DMS153 treated with DMSO at 0.1 percent for 48 hours (cell line): Measurements from ENCODE around the gene STAB2.
"Not testable (repeated sequence)": the region's sequence is repeated elsewhere in the genome, so short reads cannot be mapped to it uniquely, and the experiment has no call there.

Source experiments
- DNase-seq: peaks from one replicate; lab custom pipeline; 2025; ENCODE audit not compliant: unreplicated experiment; lab: John Stamatoyannopoulos, UW

The STAB2 gene

DNA sequence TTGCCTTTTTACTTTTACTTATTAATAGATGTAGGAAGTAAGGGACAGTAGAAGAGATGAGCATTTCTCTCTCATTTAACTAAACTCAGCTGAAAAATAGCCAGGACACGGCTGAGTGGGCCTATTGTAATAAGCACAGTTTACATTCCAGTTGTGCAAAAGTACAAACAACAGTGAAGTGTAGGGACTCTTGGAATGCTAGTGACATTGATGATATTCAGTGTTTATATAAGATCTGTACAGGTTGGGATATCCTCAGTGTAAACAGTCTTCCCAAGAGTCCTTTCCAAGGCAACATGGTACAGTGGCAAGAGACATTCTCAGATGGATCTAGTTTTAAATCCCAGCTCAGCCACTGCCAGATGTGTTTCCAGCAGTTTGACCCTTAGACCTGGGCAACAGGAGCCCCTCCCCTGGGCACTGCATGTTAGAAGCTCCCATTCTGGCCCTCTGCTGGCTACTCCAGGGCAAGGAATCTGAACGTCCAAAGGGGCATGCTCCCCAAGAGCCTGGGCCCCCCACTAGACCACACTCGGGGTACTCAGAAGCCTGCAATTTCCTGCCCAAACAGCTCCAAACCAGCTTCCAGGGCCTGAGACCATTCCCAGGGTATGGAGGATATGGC lies 55.3 kb downstream of the STAB2 start:
- DNase-seq: no peak

DNA sequence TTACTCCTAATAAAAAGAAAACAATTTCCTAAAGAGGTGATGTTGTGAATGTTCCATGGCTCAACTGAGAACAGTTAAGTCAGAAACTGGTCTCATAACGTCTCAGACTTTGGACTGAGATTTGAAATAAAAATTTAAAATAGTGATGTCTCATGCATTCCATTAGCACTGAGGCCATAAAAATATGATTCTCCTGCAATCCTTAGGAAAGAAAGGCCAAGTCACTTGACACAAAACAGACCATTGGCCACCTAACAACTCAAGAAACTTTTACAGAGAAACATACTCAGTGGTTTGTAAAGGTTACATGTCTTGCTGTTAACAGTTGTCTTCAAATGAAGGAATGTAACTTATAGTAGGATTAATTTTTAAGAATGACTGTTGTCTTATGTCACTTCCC lies 58.1 kb downstream of the STAB2 start:
- DNase-seq: no peak

DNA sequence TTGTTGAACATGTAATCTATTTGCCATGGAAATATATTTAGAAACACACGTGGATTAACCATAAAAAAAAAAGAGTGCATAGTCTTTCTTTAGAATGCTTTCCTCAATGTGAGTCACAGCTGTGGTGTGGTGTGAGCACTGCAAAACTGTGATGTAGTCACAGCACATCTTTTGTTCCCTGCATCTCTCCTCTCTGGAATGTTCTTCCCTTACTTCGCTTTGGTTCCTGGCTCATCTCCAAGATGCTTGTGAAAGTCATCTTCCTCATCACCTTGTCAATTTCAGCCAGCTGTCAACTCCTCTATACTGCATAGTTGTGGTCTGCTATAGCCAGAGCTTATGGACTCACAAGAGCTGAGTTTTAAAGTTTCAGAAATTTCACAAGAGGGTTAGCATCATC lies 60.2 kb downstream of the STAB2 start:
- DNase-seq: no peak

DNA sequence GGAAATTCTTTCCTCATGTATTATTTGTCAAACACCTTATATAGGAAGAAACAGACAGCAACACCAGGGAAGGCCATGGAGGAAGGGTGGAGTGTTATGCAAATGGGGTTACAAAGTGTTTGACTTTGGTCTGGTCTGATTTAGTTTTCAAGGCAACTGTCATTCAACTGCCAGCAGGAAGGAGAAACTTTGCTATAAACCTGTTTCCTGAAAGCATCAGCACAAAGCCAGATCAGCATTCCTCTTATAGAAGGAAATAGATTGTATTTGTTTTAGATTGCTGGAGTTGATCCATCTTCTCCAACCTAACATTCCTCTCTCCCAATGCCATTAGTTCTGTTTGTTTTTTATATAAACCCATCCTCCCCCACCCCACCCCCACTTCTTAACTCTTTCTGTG lies 65.7 kb downstream of the STAB2 start:
- DNase-seq: peak; percentile 44

DNA sequence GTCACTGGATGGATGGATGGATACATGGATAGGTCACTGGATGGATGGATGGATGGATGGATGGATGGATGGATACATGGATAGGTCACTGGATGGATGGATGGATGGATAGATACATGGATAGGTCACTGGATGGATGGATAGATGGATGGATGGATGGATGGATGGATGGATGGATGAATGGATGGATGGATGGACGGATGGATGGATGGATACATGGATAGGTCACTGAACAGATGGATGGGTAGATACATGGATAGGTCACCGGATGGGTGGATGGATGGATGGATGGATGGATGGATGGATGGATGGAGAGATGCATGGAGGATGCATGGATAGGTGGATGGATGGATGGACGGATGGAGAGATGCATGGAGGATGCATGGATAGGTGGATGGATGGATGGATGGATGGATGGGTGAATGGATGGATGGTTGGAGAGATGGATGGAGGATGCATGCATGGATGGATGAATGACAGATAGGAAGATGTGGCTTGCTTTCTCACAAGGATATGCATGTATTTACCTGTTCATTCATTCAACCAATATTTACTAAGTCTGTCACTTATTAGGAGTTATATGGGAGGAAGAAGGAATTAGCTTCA lies 66.6 kb downstream of the STAB2 start:
- not testable (repeated sequence) for DNase-seq

DNA sequence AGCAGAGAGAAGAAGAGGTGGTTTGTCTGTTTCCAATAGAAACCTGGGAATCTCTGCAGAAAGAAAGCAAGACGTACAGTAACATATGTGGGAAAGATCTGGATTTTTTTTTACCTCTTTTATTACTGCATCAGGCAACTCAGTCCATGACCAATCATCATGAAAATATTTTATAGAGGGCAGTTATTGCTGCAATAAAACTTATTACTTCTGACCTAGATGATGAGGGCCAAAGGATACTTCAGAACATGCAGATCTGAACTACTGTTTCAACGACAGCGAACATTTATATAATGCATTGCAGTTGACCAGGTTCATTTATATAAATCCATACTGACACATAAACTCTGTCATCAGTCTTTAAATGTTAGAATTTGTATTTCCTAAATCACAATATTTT lies 67.7 kb downstream of the STAB2 start:
- DNase-seq: no peak

DNA sequence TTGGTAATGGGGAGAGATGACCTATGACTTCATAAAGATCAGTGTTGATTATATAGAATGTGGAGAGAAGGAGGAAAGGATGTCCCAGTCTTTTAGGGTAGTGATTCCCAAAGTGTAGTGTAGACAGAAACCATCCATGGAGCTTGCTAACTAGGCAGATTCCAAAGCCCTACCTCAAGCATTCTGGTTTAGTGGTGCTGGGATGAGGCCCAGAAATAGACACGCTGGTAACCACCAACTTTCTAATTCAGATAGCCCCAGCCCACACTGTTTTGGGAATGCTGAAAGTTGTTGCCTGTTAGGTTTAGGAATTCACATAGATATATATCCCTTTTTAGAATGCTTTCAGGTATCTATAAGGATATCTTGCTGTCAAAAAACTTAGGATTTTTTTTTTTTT lies 69.2 kb downstream of the STAB2 start:
- no peak for DNase-seq

DNA sequence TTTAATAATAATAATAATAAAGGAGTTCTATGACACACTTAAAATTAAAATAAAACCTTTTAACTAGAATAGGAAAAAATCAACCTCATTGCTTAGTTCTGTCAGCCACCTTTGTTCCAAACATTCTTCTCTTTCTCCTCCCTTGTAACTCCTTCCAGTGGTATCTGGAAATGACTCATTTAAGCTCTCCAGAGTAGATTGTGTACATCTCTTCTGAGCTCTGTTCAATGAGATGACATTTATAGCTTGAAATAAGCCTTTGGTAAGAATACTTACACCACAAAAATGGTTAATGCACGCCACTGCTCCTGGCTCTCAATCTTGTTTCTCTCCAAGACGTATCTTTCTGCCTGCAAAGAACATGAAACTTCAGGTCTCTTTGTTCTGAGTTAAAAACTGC lies 70.3 kb downstream of the STAB2 start:
- DNase-seq: no peak

DNA sequence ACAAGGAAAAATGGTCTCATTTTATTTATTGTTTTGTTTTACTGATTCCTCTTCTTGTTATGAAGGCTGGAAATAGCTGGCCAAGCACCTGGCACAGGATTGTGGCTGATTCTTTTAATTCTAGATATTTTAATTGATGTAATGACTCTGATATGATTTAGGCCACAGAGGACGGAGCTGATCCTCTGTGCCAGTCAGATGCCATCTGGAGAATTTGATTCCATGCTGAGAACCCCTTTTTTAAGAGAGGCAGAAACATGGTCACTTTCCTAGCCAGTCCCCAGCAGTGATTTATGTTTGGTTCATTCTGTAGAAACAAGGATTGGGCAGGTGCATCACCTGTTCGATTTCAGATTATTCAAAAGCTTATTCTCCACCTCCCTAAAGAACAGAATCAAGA lies 77.6 kb downstream of the STAB2 start:
- no peak for DNase-seq

DNA sequence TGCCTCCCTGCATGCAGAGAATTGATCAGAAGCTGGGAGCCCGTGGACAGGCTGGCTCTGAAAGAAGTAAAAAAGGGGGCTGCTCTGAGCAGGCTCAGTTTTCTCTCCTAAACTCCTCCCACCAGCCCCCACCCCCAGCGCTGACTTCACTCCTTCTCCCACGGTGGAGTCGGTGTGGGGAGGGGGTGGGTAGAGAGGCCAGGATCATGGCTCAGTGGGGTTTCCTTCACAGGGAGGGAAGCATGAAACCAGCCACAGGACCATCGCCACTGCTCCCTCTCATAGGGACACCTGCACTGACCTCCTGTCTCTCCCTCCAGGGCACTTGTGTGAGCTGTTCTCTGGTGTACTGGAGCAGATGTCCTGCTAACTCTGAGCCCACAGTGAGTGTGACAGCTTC lies 78.9 kb downstream of the STAB2 start:
- no peak for DNase-seq

DNA sequence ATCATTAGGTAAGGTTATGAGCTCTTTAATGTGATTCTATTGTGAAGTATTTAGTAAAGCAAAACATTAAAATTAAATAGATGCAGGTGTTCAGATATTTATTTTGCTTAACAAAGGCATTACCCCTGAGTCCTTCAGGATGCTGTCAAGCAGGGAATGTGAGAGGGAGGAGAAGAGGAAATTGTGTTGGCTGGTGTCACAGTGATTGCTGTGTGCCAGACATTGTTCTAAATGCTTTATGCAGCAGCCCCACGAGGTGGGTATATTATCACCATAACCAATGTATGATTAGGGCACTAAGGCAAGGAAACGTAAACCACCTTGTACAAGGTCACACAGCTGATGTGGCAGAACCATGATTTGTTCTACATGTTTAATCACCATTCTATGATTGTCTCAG lies 80.1 kb downstream of the STAB2 start:
- DNase-seq: peak; percentile 62

DNA sequence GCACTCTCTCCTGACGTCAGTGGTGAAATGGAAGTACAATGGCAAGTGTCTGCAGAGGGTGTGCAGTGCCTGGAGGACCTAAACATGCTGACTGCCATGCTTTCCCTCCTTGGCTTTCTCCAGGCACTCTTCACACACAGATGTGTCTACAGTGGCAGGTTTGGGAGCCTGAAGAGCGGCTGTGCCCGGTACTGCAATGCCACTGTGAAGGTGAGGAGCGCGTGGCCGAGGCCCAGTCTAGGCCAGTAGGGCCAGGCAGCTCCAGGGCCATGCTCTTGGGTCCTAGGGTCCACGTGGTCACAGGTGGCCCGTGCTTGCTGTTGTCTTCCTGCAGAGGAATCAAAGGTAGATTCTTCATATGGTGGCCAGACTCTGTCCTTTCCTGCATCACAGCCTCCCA lies 81.4 kb downstream of the STAB2 start:
- DNase-seq: no peak

DNA sequence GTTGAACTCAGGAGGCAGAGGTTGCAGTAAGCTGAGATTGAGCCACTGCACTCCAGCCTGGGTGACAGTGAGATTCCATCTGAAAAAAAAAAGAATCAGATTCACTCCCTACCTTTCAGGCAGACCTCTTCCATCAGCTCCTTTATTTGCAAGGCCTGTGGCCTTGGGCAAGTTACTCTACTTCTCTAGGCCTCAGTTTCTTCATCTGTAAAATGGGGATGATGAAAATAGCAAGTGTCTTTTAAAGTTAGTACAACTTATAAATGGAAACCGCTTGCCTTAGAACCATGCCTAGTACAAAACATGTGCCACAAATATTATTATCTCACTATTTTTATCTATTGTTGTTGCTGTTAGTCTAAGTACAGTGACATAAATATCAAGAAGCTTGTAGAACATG lies 84.3 kb downstream of the STAB2 start:
- no peak for DNase-seq

DNA sequence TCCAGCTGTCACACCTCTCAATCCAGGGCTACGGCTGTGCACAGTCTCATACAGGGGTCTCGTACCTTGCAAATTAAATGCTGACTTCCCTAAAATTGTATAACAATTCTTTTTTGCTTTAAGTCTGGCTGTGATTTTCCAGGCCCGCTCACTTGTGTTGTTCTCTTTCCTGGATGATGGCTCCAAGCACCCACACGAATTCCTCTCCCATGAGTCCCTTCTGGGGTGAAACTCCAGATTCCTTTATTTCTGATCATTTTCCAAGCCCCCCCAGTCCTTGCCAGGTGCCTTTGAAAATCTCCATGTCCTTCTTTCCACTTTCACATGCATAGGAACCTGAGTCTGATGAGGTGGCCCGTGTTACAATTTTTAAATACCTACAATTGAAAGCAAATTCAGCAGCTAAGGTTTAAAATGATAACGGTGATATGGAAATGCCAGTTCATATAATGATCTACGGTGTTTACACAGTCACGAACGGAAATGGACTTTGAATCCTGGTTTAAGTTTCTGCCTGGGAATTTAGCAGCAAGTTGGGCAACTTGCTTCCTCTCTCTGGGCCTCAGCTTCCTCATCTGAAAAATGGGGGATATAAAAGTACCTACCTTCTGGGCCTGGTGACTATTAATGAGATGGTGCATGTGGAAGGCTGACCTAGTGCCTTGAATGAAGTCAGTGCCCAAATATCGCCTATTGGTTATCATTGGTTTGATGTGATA lies 85.5 kb downstream of the STAB2 start:
- no peak for DNase-seq

DNA sequence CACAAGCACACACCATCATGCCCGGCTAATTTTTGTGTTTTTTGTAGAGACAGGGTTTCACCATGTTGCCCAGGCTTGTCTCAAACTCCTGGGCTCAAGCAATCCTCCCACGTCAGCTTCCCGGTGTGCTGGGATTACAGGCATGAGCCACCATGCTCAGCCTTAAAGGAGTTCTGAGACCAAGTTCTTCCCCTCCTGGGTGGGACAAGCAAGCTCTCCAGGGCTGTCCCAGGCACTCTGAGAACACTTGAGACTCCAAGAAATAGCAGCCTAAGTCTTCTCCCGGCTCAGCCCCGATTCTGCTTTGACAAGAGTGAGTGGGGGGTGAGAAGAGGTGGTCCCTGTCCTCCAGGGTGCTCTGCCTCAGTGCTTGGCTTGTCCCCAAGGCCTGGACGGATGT lies 86.4 kb downstream of the STAB2 start:
- DNase-seq: no peak

DNA sequence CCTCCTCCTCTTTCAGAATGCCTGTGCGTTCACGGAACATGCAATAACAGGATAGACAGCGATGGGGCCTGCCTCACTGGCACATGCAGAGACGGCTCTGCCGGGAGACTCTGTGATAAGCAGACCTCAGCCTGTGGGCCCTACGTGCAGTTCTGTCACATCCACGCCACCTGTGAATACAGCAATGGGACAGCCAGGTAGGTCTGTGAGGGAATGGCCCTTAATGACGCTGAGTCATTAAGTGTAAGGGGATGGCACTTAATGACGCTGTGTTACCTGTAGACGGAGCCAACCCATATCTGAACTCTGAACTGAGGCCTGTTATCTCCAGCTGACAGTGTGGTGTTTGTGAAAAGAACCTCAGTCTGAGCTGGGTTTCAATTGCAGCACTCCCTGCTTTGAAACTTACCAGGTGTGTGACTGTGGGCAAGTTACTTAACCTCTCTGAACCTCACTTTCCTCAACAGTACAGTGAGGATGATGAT lies 86.9 kb downstream of the STAB2 start:
- DNase-seq: no peak

DNA sequence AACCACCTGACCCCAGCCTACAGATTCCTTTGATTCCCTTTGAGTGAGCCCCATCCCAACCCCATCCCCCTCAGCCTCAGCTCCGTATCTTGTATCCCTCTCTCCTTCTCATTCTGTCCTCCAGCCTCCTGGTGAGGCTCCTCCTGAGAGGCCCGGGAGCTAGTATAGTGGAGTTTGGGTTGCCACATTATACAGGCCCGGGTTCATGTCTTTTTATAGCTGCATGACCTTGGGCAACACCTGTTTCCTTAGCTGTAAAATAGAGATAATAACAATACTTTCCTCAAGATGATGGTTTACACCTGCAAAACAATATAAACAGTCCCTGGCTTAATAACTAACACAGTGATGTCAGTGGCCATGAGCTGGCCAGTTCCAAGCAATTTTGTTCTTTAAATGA lies 89.8 kb downstream of the STAB2 start:
- DNase-seq: no peak

DNA sequence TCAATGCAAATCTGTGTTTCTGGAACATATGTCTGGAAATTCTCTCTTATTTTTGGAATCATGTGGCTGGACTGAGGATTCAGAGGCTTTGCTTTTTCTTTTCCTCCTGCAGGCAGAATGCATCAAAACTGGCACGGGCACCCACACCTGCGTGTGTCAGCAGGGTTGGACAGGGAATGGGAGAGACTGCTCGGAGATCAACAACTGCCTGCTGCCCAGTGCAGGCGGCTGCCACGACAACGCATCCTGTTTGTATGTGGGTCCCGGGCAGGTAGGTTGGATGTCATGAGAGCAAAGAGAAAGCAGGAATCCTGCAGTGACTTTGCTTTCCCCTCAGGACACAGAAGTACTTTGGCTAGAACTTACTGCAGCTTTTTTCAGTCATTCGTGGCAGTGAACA lies 90.3 kb downstream of the STAB2 start:
- DNase-seq: peak; percentile 82

DNA sequence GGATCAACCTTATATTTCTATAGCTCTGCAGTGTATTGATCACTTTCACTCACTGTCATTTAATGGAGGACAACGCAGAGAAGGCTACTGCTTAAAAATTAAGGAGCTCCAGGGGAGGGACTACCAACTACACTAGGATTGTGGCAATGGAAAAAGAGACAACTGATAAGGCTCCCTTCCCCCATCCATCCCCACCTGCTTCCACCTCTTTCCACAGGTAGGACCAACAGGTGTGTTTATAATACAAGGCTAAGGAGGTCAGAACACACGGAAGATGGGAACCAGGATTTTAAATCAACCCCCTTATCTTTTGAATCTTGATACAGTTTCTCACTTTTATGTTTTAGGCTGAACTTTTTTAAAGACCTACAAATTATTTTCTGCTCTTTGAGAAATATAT lies 90.8 kb downstream of the STAB2 start:
- DNase-seq: peak; percentile 36

DNA sequence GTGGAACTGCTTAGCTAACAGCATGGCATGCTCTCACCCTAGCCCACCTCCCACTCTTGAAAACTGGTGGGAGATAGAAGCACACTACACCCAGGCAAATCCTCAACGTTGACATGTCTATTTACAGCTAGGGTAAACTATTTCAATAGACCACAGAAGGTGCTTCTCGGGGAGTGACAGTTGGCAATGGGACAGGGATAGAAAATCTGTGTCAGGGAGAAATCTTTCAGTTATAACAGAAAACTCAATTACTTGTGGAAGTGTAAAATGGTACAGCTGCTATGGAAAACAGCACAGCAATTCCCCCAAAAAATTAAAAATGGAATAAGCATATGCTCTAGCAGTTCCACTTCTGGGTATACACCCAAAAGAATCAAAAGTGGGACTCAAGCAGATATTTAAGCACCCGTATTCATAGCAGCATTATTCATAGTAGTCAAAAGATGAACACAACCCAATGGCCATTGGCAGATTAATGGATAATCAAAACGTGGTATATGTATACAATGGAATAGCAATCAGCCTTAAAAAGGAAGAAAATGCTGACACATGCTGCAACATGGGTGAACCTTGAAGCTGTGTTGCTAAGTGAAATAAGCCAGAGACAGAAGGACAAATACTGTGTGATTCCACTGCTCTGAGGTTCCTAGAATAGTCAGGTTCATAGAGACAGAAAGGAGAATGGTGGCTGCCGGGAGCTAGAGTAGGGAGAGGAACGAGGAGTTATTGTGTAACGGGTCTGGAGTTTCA lies 92.5 kb downstream of the STAB2 start:
- no peak for DNase-seq

DNA sequence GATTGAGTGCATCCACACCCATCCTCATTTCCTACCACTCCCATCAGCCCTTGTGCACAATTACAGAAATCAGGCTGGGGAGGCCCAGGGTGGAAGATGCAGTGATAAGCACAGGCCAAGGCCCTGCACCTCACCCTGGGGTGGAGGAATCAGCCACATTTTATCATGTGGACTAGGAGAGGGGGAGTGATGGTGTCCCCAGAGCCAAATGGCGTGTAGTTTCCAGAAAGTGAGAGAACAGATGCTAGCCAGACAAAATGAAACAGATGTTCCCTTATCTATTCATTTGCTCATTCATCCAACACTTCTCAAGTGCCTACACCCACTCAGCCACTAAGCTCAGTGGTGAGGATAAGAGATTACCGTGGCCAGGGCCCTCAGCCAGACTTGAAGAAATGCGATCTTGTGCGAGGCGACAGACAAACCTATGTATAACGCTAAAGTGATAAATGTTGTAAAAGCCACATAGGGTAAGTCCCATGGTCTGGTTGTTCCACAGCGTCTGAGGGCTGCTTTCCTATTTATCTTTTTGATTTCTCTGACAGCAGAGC lies 93.6 kb downstream of the STAB2 start:
- no peak for DNase-seq

DNA sequence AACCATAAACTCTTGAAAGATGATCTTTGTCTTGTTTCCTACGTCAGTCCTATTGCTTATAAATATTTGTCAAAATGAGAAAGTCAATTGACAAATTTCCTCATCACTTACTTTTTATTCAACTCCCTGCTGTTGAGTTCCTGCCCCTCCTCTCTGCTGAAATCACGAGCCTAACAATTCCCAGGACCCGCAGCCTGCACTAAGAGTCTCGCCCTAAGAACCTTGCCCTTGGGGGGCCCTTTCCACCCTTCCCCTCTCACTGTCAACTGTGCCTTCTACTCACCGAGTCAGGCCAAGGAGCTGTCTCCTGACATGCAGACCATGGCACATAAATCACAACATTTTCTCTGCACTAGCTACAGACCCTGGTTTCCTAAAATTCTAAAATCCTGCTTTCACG lies 99.0 kb downstream of the STAB2 start:
- DNase-seq: no peak
